Measurements from ENCODE around the gene DBF4B. TPM values are rescaled to one million over a fixed set of nuclear protein-coding genes. Genes with fewer than 3 reads are reported as not detected.

DBF4B gene
- total and polyA plus RNA-seq, 11 donors = 1.4 to 5.3 (median 3.8) TPM

DNA sequence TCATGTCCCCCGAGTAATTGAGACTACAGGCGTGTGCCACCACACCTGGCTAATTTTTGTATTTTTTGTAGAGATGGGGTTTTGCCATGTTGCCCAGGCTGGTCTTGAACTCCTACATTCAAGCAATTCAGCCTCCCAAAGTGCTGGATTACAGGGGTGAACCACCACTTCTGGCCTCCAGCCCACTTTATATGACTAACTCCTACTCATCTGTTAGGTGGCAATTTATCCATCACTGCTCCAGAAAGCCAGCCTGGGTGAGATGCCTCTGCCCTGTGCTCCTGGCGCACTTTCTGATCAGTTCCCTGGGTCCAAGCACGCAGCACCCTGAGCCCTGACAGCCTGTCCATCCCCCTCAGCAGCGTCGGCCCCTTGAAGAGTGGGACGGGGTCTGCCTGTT is 79.7 kb downstream of the DBF4B start:
- intact Hi-C loops (cut with DNase I) = loop anchor here in 1 of 10 donors (5.0 kb wide), 1 partner anchor 54 kb away; no protein-coding TSS in a partner anchor
- DNase-seq (no peak), ATAC-seq (no peak)
- Histone ChIP-seq H3K36me3 (no peaks in the 10 kb centered on the region), H3K9me3 (no peaks in the 10 kb centered on the region), H3K27ac (peak overlapping the region in 2 of 12 donors; percentile 69 to 89), H3K4me3 (no peak overlapping the region), H3K4me1 (peaks cover 0 to 30% (median 16%) of the 10 kb centered on the region in 12 donors), H3K27me3 (no peaks in the 10 kb centered on the region)
- TF ChIP-seq, protein P1, sequence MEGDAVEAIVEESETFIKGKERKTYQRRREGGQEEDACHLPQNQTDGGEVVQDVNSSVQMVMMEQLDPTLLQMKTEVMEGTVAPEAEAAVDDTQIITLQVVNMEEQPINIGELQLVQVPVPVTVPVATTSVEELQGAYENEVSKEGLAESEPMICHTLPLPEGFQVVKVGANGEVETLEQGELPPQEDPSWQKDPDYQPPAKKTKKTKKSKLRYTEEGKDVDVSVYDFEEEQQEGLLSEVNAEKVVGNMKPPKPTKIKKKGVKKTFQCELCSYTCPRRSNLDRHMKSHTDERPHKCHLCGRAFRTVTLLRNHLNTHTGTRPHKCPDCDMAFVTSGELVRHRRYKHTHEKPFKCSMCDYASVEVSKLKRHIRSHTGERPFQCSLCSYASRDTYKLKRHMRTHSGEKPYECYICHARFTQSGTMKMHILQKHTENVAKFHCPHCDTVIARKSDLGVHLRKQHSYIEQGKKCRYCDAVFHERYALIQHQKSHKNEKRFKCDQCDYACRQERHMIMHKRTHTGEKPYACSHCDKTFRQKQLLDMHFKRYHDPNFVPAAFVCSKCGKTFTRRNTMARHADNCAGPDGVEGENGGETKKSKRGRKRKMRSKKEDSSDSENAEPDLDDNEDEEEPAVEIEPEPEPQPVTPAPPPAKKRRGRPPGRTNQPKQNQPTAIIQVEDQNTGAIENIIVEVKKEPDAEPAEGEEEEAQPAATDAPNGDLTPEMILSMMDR (IDR thresholded peaks at IDR 0.05) = no peak
- TF ChIP-seq POLR2A (IDR thresholded peaks at IDR 0.05) = no peak
- WGBS, 4 donors = 87 to 90% (median 87%) methylated on average over 7 of the region's 7 CpGs

DNA sequence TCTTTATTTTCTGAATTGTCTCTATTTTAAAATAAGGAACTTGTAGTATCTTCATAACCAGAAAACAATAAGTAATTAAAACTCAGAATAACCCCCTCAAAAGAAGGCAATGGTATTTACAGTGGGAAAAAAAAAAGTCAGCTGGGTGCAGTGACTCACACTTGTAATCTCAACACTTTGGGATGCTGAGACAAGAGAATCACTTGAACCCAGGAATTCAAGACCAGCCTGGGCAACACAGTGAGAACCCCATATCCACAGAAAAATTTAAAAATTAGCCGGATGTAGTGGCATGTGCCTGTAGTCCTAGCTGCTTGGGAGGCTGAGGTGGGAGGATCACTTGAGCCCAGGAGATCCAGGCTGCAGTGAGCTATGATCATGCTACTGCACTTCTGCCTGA is 83.8 kb downstream of the DBF4B start:
- no peaks in the 10 kb centered on the region for H3K36me3 ChIP-seq
- H3K27me3 ChIP-seq = no peaks in the 10 kb centered on the region
- 87 to 100% (median 98%) methylated on average over 1 of the region's 1 CpG for WGBS, 4 donors
- no peak overlapping the region for H3K4me3 ChIP-seq
- no peak for TF ChIP-seq POLR2A (IDR thresholded peaks at IDR 0.05)
- TF ChIP-seq, protein P1 (IDR thresholded peaks at IDR 0.05) = no peak
- H3K27ac ChIP-seq = no peak overlapping the region
- no peaks in the 10 kb centered on the region for H3K9me3 ChIP-seq
- ATAC-seq (no peak), DNase-seq (no peak)
- H3K4me1 ChIP-seq = peaks cover 5 to 46% (median 28%) of the 10 kb centered on the region in 12 donors
- intact Hi-C loops (cut with DNase I) = no loop called here

DNA sequence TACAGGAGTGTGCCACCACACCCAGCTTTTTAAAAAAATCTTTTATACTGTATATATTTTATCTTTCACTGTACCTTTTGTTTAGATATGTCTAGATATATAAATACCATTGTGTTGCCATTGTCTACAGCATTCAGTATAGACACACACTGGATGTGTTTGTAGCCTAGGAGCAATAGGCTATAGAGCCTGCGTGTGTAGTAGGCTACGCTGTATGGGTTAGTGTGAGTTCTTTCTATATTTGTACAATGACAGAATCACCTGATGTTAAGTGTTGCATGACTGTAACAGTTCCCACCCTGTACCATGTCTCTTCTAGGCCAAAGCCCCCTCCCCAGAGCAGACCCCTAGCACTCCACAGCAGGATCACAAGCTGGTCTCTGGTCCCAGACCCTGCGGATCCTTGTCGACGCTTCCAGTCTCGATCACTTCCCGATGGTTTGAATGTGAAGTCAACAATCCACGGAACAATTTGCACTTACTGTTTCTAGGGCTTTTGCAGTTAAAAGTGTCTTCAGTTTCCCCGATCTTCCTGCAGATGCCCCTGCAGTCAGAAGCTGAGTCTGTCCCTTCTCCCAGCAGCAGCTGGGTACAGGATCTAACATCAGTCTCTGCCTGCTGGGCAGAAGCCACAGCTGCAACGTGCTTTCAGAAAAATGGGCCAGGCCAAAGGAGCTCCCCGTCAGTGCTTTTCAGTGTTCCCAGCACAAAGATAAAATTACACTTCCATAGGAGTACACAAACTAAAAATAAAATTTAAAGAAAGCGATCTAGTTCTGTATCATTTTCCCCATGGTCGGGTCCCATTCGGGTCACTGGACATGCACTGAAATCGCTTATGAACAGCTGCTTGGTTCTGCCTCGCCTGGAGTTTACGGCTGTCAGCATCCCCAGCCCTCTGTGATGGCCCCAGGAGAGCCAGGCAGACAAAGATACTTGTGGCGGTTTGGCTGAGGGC is 85.7 kb downstream of the DBF4B start:
- peaks cover 5 to 55% (median 32%) of the 10 kb centered on the region in 12 donors for H3K4me1 ChIP-seq
- H3K27me3 ChIP-seq = no peaks in the 10 kb centered on the region
- DNase-seq = peak in 1 of 5 donors; percentile 55
- 28 to 32% (median 31%) methylated on average over 18 of the region's 18 CpGs for WGBS, 4 donors
- no peaks in the 10 kb centered on the region for H3K36me3 ChIP-seq
- H3K27ac ChIP-seq = peak overlapping the region; percentile 11 to 89 (median 82)
- ATAC-seq = peak; percentile 39 to 60 (median 44)
- intact Hi-C loops (cut with DNase I) = no loop called here
- TF ChIP-seq, protein P1 (IDR thresholded peaks at IDR 0.05) = peak in 1 of 12 donors; percentile 7
- TF ChIP-seq POLR2A (IDR thresholded peaks at IDR 0.05) = no peak
- H3K4me3 ChIP-seq = peak overlapping the region in 2 of 12 donors; percentile 8 to 17
- no peaks in the 10 kb centered on the region for H3K9me3 ChIP-seq

DNA sequence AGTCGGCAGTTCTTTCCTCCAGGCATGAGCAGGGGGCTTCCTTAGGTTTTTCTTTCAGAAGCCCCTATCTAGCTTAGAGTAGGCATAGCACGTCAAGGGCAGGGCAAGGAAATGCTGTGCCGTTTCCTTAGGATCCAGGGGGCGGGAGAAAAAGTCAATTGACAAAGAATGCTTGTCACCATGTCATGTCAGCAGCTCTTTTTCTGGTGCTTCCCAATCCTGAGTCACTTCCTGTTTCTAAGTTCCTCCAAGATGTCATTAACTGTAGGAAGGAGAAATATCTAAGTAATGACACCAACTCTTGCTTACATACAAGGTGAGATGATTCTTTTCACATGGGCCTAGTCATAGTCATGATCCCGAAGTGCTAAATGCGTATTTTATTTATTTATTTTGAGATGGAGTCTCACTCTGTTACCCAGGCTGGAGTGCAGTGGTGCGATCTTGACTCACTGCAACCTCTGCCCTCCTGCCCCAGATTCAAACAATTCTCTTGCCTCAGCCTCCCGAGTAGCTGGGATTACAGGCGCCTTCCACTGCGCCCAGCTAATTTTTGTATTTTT is 86.5 kb downstream of the DBF4B start:
- 43 to 45% (median 44%) methylated on average over 10 of the region's 10 CpGs for WGBS, 4 donors
- no peaks in the 10 kb centered on the region for H3K9me3 ChIP-seq
- intact Hi-C loops (cut with DNase I) = no loop called here
- peak overlapping the region; percentile 11 to 89 (median 82) for H3K27ac ChIP-seq
- TF ChIP-seq, protein P1 (IDR thresholded peaks at IDR 0.05) = no peak
- TF ChIP-seq POLR2A (IDR thresholded peaks at IDR 0.05) = no peak
- H3K4me1 ChIP-seq = peaks cover 5 to 56% (median 32%) of the 10 kb centered on the region in 12 donors
- DNase-seq = no peak
- ATAC-seq = peak in 3 of 4 donors; percentile 37 to 55 (median 49)
- no peaks in the 10 kb centered on the region for H3K36me3 ChIP-seq
- H3K27me3 ChIP-seq = no peaks in the 10 kb centered on the region
- H3K4me3 ChIP-seq = peak overlapping the region in 2 of 12 donors; percentile 8 to 17
